Measurements from ENCODE around the gene NFAM1.
A peak's percentile ranks its signal among the peaks of the same experiment; 100 is the strongest.

The NFAM1 gene, protein sequence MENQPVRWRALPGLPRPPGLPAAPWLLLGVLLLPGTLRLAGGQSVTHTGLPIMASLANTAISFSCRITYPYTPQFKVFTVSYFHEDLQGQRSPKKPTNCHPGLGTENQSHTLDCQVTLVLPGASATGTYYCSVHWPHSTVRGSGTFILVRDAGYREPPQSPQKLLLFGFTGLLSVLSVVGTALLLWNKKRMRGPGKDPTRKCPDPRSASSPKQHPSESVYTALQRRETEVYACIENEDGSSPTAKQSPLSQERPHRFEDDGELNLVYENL

GRCh38 chr22:42432020-42432596, at the start of gene NFAM1:
TSS of gene NFAM1 (minus strand) at chr22:42432403. CDS start at chr22:42432357, 46 bp downstream.
- Mint-ChIP-seq H3K9me3 (no peaks in the 10 kb centered on the region), H3K27me3 (peaks cover 10% of the 10 kb centered on the region), H3K4me1 (no peaks in the 10 kb centered on the region), H3K4me3 (no peak within 1 kb of the TSS), H3K27ac (no peak within 1 kb of the TSS), H3K36me3 (ENCODE audit: low read depth) (no peaks in the 10 kb centered on the region)
- ATAC-seq (no peak), DNase-seq (no peak)

DNA sequence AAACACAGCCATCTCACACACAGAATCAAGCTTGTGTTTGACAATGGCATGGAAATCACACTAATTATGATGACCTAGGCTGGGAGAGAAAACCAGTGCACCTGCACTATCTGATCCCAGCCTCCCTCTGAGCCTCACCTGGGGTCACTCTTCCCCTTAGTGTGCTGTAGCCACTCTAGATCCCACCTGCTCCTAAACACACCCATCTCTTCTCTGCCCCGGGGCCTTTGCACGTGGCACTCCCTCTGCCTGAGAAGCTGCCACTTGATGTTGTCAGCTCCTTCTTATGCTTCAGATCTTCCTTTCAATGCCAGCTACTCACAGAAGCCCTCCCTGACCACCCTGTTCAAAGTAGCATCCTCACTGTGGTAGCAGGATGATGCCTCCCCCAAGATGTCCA, 42.9 kb upstream of the NFAM1 start:
- Mint-ChIP-seq H3K4me3 (no peak overlapping the region), H3K27me3 (no peaks in the 10 kb centered on the region), H3K4me1 (peaks cover 10% of the 10 kb centered on the region), H3K9me3 (no peaks in the 10 kb centered on the region), H3K36me3 (ENCODE audit: low read depth) (no peaks in the 10 kb centered on the region), H3K27ac (no peak overlapping the region)
- ATAC-seq (no peak), DNase-seq (no peak)

DNA sequence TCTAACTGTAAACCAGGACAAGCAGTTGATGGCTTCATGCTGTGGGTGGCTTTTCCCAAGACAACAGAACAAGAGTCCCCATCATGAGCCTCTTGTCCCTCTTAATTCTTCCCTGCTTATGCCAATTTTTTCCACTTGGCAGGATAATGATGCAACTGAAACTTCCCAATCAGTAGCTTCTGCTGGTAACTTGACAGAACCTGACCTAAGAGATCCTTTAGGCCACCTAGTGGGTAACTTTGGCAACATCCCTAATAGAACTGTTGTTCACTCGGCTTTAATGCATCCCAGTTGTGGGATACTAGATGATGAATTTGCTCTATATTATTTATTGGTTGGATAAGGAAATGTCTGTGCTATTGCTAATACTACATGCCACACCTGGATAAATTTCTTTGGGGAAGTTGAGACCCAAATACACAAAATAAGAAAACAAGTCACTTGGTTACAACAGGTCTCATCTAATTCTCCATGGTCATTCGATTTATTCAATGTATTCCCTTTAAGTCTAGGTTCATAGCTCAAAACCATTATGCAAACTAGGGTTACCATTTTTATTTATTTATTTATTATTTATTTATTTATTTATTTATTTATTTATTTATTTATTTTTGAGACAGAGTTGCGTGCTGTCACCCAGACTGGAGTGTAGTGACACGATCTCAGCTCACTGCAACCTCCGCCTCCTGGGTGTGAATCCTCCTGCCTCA, 41.4 kb upstream of the NFAM1 start:
- DNase-seq (no peak), ATAC-seq (no peak)
- Mint-ChIP-seq H3K9me3 (no peaks in the 10 kb centered on the region), H3K4me3 (no peak overlapping the region), H3K4me1 (peaks cover 6% of the 10 kb centered on the region), H3K36me3 (ENCODE audit: low read depth) (no peaks in the 10 kb centered on the region), H3K27ac (no peak overlapping the region), H3K27me3 (peaks cover 2% of the 10 kb centered on the region)

- Mint-ChIP-seq H3K27ac (no peak overlapping the region), H3K27me3 (peaks cover 2% of the 10 kb centered on the region), H3K36me3 (ENCODE audit: low read depth) (no peaks in the 10 kb centered on the region), H3K9me3 (no peaks in the 10 kb centered on the region), H3K4me1 (no peaks in the 10 kb centered on the region), H3K4me3 (no peak overlapping the region)
- no peak for DNase-seq
- ATAC-seq, result no peak
These were observed 40.5 kb upstream of the NFAM1 start for GRCh38 chr22:42472671-42473070.

DNA sequence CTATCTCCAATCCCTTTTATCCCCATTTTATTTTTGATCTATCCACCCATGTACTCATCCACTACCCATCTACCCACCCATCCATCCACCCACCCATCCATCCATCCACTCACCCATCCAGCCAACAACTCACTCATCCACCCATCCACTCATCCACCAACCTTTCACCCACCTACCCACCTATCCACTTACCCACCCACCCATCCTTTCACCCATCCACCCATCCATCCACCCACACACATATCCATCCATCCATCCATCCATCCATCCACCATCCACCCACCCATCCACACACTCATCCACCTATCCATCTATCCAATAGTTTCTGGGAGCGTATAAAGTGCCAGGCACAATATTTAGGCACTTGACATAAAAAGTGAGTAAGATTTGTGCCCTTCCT, 39.2 kb upstream of the NFAM1 start:
- no peaks in the 10 kb centered on the region for H3K36me3 Mint-ChIP-seq (ENCODE audit: low read depth)
- peaks cover 2% of the 10 kb centered on the region for H3K27me3 Mint-ChIP-seq
- no peak for DNase-seq
- no peak for ATAC-seq
- no peaks in the 10 kb centered on the region for H3K9me3 Mint-ChIP-seq
- no peak overlapping the region for H3K4me3 Mint-ChIP-seq
- no peaks in the 10 kb centered on the region for H3K4me1 Mint-ChIP-seq
- no peak overlapping the region for H3K27ac Mint-ChIP-seq

GRCh38 chr22:42470366-42471082, 38.3 kb upstream of the NFAM1 start:
- Mint-ChIP-seq H3K9me3 (no peaks in the 10 kb centered on the region), H3K27ac (no peak overlapping the region)

GRCh38 chr22:42468841-42469240, 36.6 kb upstream of the NFAM1 start:
- Mint-ChIP-seq H3K9me3 (no peaks in the 10 kb centered on the region), H3K36me3 (ENCODE audit: low read depth) (no peaks in the 10 kb centered on the region), H3K27ac (no peak overlapping the region), H3K4me1 (no peaks in the 10 kb centered on the region), H3K4me3 (no peak overlapping the region), H3K27me3 (peaks cover 5% of the 10 kb centered on the region)
- peak; percentile 24 for ATAC-seq
- DNase-seq, result no peak

More at GRCh38 chr22:42470366-42471082, 38.3 kb upstream of the NFAM1 start:
- H3K4me1 Mint-ChIP-seq, result no peaks in the 10 kb centered on the region
- H3K36me3 Mint-ChIP-seq (ENCODE audit: low read depth), result no peaks in the 10 kb centered on the region
- ATAC-seq (no peak), DNase-seq (no peak)
- no peak overlapping the region for H3K4me3 Mint-ChIP-seq
- peaks cover 2% of the 10 kb centered on the region for H3K27me3 Mint-ChIP-seq

DNA sequence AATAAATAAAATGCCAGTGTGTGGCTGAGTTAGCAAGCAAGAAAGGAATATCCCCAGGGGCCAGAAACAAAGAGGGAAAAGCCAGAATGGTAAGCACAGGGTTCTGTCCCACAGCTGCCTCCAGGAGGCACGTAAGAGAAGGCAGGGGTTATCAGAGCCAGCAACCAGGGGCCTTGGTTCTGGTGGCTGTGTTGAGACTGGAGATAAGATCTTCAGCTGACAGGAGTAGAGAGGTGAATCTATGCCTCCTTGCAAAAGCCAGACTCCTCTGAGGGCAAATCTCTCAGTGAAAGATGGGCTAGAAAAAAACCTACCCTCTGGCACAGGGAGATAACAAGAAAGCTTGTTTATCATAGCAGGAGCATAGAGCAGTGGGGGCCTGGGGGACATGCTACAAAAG, 29.8 kb upstream of the NFAM1 start:
- peaks cover 19% of the 10 kb centered on the region for H3K27me3 Mint-ChIP-seq
- H3K27ac Mint-ChIP-seq, result no peak overlapping the region
- no peaks in the 10 kb centered on the region for H3K36me3 Mint-ChIP-seq (ENCODE audit: low read depth)
- DNase-seq, result no peak
- no peaks in the 10 kb centered on the region for H3K9me3 Mint-ChIP-seq
- ATAC-seq, result no peak
- H3K4me3 Mint-ChIP-seq, result no peak overlapping the region
- H3K4me1 Mint-ChIP-seq, result no peaks in the 10 kb centered on the region

DNA sequence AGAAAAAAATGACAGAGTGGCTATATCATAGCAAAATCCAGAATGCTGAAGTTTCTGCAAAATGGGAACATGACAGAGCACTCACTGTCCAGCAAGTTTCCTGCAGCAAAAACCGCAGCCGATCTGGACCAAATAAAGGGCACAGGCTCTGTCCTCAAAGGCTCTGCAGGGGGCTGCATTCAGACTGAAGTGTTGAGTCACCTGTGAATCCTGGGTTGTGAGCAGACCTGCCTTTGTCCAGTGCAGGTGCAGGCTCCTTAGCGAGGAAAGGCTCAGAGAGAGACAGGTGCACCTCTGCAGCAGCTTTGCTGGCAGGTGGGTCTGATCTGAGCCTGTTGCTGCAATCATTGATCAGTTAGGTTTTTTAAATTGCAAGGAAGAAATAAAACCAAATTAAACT, 29.3 kb upstream of the NFAM1 start:
- no peak overlapping the region for H3K4me3 Mint-ChIP-seq
- H3K27me3 Mint-ChIP-seq, result peaks cover 19% of the 10 kb centered on the region
- H3K4me1 Mint-ChIP-seq, result no peaks in the 10 kb centered on the region
- no peak for DNase-seq
- H3K36me3 Mint-ChIP-seq (ENCODE audit: low read depth), result no peaks in the 10 kb centered on the region
- no peak for ATAC-seq
- H3K9me3 Mint-ChIP-seq, result no peaks in the 10 kb centered on the region
- no peak overlapping the region for H3K27ac Mint-ChIP-seq

DNA sequence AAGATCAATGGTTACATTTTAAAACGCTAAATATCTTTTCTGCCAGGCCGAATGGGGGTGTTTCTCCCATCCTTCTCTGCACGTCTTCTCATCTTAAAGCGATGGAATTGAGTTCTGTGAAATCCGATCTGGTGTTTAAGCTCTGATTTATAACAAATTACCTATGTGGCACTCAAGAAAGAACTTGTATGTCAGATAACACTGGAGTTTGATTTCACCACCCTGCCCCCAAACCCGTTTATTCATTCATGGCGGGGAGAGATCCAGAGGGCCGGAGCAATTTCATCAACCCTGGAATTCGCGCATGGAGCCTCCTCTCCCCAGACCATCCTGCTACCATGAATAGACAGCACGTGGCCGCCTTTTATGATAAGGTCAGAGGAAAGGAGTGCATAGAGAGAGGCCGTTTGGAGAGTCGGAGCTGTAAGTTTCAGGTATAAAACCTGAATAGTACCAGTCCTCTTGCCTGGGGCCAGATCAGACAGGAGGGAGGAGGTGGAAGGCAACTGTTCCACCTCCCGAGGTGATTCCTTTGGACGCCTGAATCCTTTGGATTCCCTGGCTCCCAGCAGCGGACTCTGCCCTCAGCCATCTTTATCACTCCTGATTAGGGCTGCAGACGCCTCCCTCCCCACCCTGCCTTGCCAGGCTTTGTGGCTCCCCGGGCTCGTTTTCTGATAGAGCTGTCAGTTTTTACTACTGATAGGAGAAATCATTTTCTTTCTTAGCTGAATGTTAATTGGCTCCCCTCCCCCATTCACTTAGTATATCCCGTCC, 27.3 kb upstream of the NFAM1 start:
- Mint-ChIP-seq H3K9me3 (no peaks in the 10 kb centered on the region), H3K27ac (no peak overlapping the region), H3K36me3 (ENCODE audit: low read depth) (no peaks in the 10 kb centered on the region), H3K27me3 (peaks cover 17% of the 10 kb centered on the region), H3K4me3 (no peak overlapping the region), H3K4me1 (no peaks in the 10 kb centered on the region)
- ATAC-seq, result no peak
- no peak for DNase-seq

DNA sequence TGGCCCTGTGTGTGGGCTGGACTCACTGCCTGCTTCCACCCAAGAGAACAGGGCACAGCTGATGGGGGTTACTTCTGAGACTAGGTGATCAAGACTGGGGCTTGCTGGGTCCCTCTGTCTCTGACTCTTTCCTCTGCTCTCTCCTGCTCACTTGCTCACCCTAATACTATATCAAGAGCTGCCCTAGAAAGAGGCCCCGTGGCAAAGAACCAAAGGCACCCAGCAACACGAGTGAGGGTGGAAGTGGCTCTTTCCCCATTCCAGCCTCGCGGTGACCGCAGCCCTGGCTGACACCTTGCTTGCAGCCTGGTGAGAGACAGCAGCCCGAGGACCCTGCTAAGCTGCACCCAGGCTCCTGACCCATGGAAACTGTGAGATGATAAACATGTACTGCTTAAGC, 20.7 kb upstream of the NFAM1 start:
- Mint-ChIP-seq H3K9me3 (no peaks in the 10 kb centered on the region), H3K27ac (no peak overlapping the region), H3K4me1 (no peaks in the 10 kb centered on the region), H3K36me3 (ENCODE audit: low read depth) (no peaks in the 10 kb centered on the region), H3K4me3 (no peak overlapping the region), H3K27me3 (peaks cover 3% of the 10 kb centered on the region)
- no peak for DNase-seq
- ATAC-seq, result no peak

GRCh38 chr22:42452456-42452855, 20.3 kb upstream of the NFAM1 start:
- Mint-ChIP-seq H3K27me3 (peaks cover 3% of the 10 kb centered on the region), H3K9me3 (no peaks in the 10 kb centered on the region), H3K4me1 (no peaks in the 10 kb centered on the region), H3K4me3 (no peak overlapping the region), H3K36me3 (ENCODE audit: low read depth) (no peaks in the 10 kb centered on the region), H3K27ac (no peak overlapping the region)
- DNase-seq (no peak), ATAC-seq (no peak)

GRCh38 chr22:42451499-42452145, 19.4 kb upstream of the NFAM1 start:
- H3K9me3 Mint-ChIP-seq, result no peaks in the 10 kb centered on the region
- H3K36me3 Mint-ChIP-seq (ENCODE audit: low read depth), result no peaks in the 10 kb centered on the region
- DNase-seq (no peak), ATAC-seq (no peak)
- H3K4me3 Mint-ChIP-seq, result no peak overlapping the region
- no peaks in the 10 kb centered on the region for H3K4me1 Mint-ChIP-seq
- no peak overlapping the region for H3K27ac Mint-ChIP-seq
- peaks cover 2% of the 10 kb centered on the region for H3K27me3 Mint-ChIP-seq

GRCh38 chr22:42450862-42451261, 18.7 kb upstream of the NFAM1 start:
- Mint-ChIP-seq H3K4me1 (no peaks in the 10 kb centered on the region), H3K4me3 (no peak overlapping the region), H3K27me3 (peaks cover 2% of the 10 kb centered on the region), H3K9me3 (no peaks in the 10 kb centered on the region), H3K36me3 (ENCODE audit: low read depth) (no peaks in the 10 kb centered on the region), H3K27ac (no peak overlapping the region)
- no peak for DNase-seq
- no peak for ATAC-seq

All from activated naive CD8-positive, alpha-beta T cell treated with anti-CD3 and anti-CD28 coated beads, Interleukin-2, amount 50 U/mL, for 24 hours (primary cell).